GM18508 (cell line): ENCODE data around the gene TSEN54.
"Not testable (repeated sequence)": the region's sequence is repeated elsewhere in the genome, so short reads cannot be mapped to it uniquely, and the experiment has no call there.

Experiments
- ATAC-seq: cut with Tn5 transposase; IDR thresholded peaks from one replicate; pipeline ENCODE4 v1.9.1; 2021; ENCODE audit warnings: moderate number of reproducible peaks; ENCODE audit not compliant: insufficient read depth, unreplicated experiment

The TSEN54 gene

GRCh38 chr17:75516255-75516618, at the start of gene TSEN54:
Gene TSEN54 (plus strand): TSS chr17:75516528. CDS start chr17:75516561, 33 bp downstream.
- no peak for ATAC-seq

- no peak for ATAC-seq
These were observed 48.0 kb upstream of the TSEN54 start for GRCh38 chr17:75468291-75468754.

- ATAC-seq: no peak
These were observed 47.5 kb upstream of the TSEN54 start for GRCh38 chr17:75468779-75469373.

GRCh38 chr17:75471207-75471606, 45.1 kb upstream of the TSEN54 start:
- no peak for ATAC-seq

GRCh38 chr17:75472119-75472518, 44.2 kb upstream of the TSEN54 start:
- ATAC-seq: no peak

GRCh38 chr17:75473246-75473645, 43.1 kb upstream of the TSEN54 start:
- no peak for ATAC-seq

- no peak for ATAC-seq
These were observed 41.6 kb upstream of the TSEN54 start for GRCh38 chr17:75474736-75475135.

- ATAC-seq: no peak
These were observed 41.0 kb upstream of the TSEN54 start for GRCh38 chr17:75475144-75475835.

- ATAC-seq: no peak
These were observed 40.5 kb upstream of the TSEN54 start for GRCh38 chr17:75475851-75476250.

- no peak for ATAC-seq
These were observed 40.1 kb upstream of the TSEN54 start for GRCh38 chr17:75476271-75476671.

- ATAC-seq: no peak
These were observed 39.4 kb upstream of the TSEN54 start for GRCh38 chr17:75476752-75477489.

GRCh38 chr17:75477490-75477862, 38.9 kb upstream of the TSEN54 start:
- ATAC-seq: not testable (repeated sequence)

GRCh38 chr17:75478508-75478907, 37.8 kb upstream of the TSEN54 start:
- no peak for ATAC-seq

GRCh38 chr17:75480281-75480680, 36.0 kb upstream of the TSEN54 start:
- ATAC-seq: no peak

GRCh38 chr17:75481194-75482068, 34.9 kb upstream of the TSEN54 start:
- no peak for ATAC-seq

- ATAC-seq: no peak
These were observed 34.0 kb upstream of the TSEN54 start for GRCh38 chr17:75482098-75482942.

- no peak for ATAC-seq
These were observed 30.6 kb upstream of the TSEN54 start for GRCh38 chr17:75485688-75486087.

- no peak for ATAC-seq
These were observed 30.2 kb upstream of the TSEN54 start for GRCh38 chr17:75486151-75486550.

- ATAC-seq: no peak
These were observed 29.4 kb upstream of the TSEN54 start for GRCh38 chr17:75486951-75487350.
